Ascending aorta (tissue), 2 donors: ENCODE results near the gene PINK1. TPM values are rescaled to one million over a fixed set of nuclear protein-coding genes. Genes with fewer than 3 reads are reported as not detected.
"Not testable (repeated sequence)": the region's sequence is repeated elsewhere in the genome, so short reads cannot be mapped to it uniquely, and the experiment has no call there.

Source experiments
- DNase-seq, 2 donors: peaks; one replicate each; pipeline ENCODE4 v3.0.0-alpha.2; 2019; ENCODE audit warnings: low spot score in 2 of 2
- H3K27ac ChIP-seq, 2 donors: fragments of 200-600 bp; sonication (generic); one replicate each; pipeline ENCODE4 v1.5.1; 2016 to 2017; ENCODE audit warnings: mild to moderate bottlenecking in 1 of 2
- H3K27me3 ChIP-seq: fragments of 200-600 bp; sonication (generic); one replicate; pipeline ENCODE4 v1.5.1; 2017
- H3K36me3 ChIP-seq, 2 donors: fragments of 200-600 bp; sonication (generic); one replicate each; pipeline ENCODE4 v1.5.1; 2016
- H3K4me1 ChIP-seq, 2 donors: fragments of 200-600 bp; sonication (generic); one replicate each; pipeline ENCODE4 v1.5.1; 2016 to 2017; ENCODE audit warnings: mild to moderate bottlenecking in 1 of 2
- H3K4me3 ChIP-seq, 2 donors: fragments of 200-600 bp; sonication (generic); one replicate each; pipeline ENCODE4 v1.5.1; 2016 to 2017; ENCODE audit warnings: mild to moderate bottlenecking in 1 of 2
- H3K9me3 ChIP-seq, 2 donors: fragments of 200-600 bp; sonication (generic); one replicate each; pipeline ENCODE4 v1.5.1; 2016
- CTCF ChIP-seq, 3 experiments: fragments of 200-600 bp in 2 of 3; fragments of 450-650 bp in 1 of 3; sonication (generic) in 2 of 3; IDR thresholded peaks; one replicate each; pipeline ENCODE4 v1.5.1; 2016 to 2019; ENCODE audit warnings: antibody characterized with exemption in 3 of 3, mild to moderate bottlenecking in 1 of 3, moderate library complexity in 1 of 3
- intact Hi-C: fragments of 100-400 bp; cut with DNase I; formaldehyde crosslinking; loops from one replicate; pipeline ENCODE4 v1.15.1; 2023
- total RNA-seq: library from RNA; depleted of rRNA; stranded (reverse); fragments of >200 nt; gene quantifications from one replicate; pipeline ENCODE4 v1.1.0, GENCODE V29; 2016

The PINK1 gene
- total RNA-seq, 1 donor from 2014 or later = 113 TPM

GRCh38 chr1:20604678-20605077 lies 28.6 kb upstream of the PINK1 start:
- Histone ChIP-seq H3K4me3 (no peak overlapping the region), H3K27me3 (no peaks in the 10 kb centered on the region), H3K9me3 (no peaks in the 10 kb centered on the region), H3K4me1 (no peaks in the 10 kb centered on the region), H3K27ac (no peak overlapping the region), H3K36me3 (no peaks in the 10 kb centered on the region)
- no peak for TF ChIP-seq CTCF (IDR thresholded peaks at IDR 0.05)
- DNase-seq = no peak
- intact Hi-C loops = no loop called here

- H3K4me3 ChIP-seq, intact Hi-C loops, H3K4me1 ChIP-seq, H3K27me3 ChIP-seq, DNase-seq, H3K36me3 ChIP-seq, H3K27ac ChIP-seq, H3K9me3 ChIP-seq: not testable (repeated sequence)
These were observed 26.3 kb upstream of the PINK1 start for GRCh38 chr1:20606801-20607570.

- H3K27ac ChIP-seq = no peak overlapping the region
- DNase-seq = no peak
These were observed 23.7 kb upstream of the PINK1 start for GRCh38 chr1:20609541-20609940.

GRCh38 chr1:20610970-20611369 lies 22.3 kb upstream of the PINK1 start:
- Histone ChIP-seq H3K27ac (no peak overlapping the region), H3K4me3 (no peak overlapping the region), H3K27me3 (no peaks in the 10 kb centered on the region), H3K9me3 (no peaks in the 10 kb centered on the region), H3K4me1 (peaks cover 0 to 7% of the 10 kb centered on the region in 2 donors), H3K36me3 (no peaks in the 10 kb centered on the region)
- DNase-seq = no peak
- no peak for TF ChIP-seq CTCF (IDR thresholded peaks at IDR 0.05)
- intact Hi-C loops = no loop called here

More at GRCh38 chr1:20609541-20609940, 23.7 kb upstream of the PINK1 start:
- no peak for TF ChIP-seq CTCF (IDR thresholded peaks at IDR 0.05)
- H3K4me3 ChIP-seq = no peak overlapping the region
- H3K36me3 ChIP-seq = no peaks in the 10 kb centered on the region
- H3K9me3 ChIP-seq = no peaks in the 10 kb centered on the region
- H3K4me1 ChIP-seq = peaks cover 0 to 5% of the 10 kb centered on the region in 2 donors
- no peaks in the 10 kb centered on the region for H3K27me3 ChIP-seq
- intact Hi-C loops = no loop called here

- Histone ChIP-seq H3K27ac (no peak overlapping the region), H3K36me3 (no peaks in the 10 kb centered on the region), H3K4me3 (no peak overlapping the region), H3K9me3 (no peaks in the 10 kb centered on the region), H3K27me3 (no peaks in the 10 kb centered on the region), H3K4me1 (peaks cover 3 to 8% of the 10 kb centered on the region in 2 donors)
- TF ChIP-seq CTCF (IDR thresholded peaks at IDR 0.05) = no peak
- intact Hi-C loops = no loop called here
- no peak for DNase-seq
These were observed 21.6 kb upstream of the PINK1 start for GRCh38 chr1:20611652-20612051.

GRCh38 chr1:20612221-20612746 lies 21.0 kb upstream of the PINK1 start:
- no peak for DNase-seq
- no peak overlapping the region for H3K27ac ChIP-seq
- TF ChIP-seq CTCF (IDR thresholded peaks at IDR 0.05) = no peak
- peaks cover 3 to 8% of the 10 kb centered on the region in 2 donors for H3K4me1 ChIP-seq
- H3K36me3 ChIP-seq = no peaks in the 10 kb centered on the region
- H3K9me3 ChIP-seq = no peaks in the 10 kb centered on the region
- no peak overlapping the region for H3K4me3 ChIP-seq
- intact Hi-C loops = no loop called here
- no peaks in the 10 kb centered on the region for H3K27me3 ChIP-seq
